Endothelial cell of umbilical vein (primary cell): ENCODE results near the gene C1orf174. TPM values are rescaled to one million over a fixed set of nuclear protein-coding genes. Genes with fewer than 3 reads are reported as not detected.

Experiments used
- BruUV-seq: library from RNA; stranded (reverse); fragments of 400-500 nt; replicated peaks from 2 replicates; lab custom pipeline; 2021; lab: Mats Ljungman, UMichigan
- CTCF ChIA-PET: fragments of 300-600, 350-600 bp; sonication (Branson Sonifier 250); formaldehyde crosslinking; loops from one replicate; lab custom pipeline; 2021; ENCODE audit warnings: antibody characterized with exemption, inconsistent platforms; lab: Charles Lee
- POLR2A ChIA-PET: fragments of 300-600, 350-600 bp; sonication (Branson Sonifier 250); formaldehyde crosslinking; loops from one replicate; lab custom pipeline; 2021; ENCODE audit warnings: antibody characterized with exemption, inconsistent platforms; lab: Charles Lee
- DNase-seq: peaks from one replicate; pipeline ENCODE4 v3.0.0-alpha.2; 2011; ENCODE audit warnings: low read depth, low spot score
- FAIRE-seq: peaks from 2 replicates; lab custom pipeline; 2011; peaks lifted over from hg19 to GRCh38; lab: Jason Lieb, UNC
- H2AFZ ChIP-seq: 2 replicates; pipeline ENCODE4 v1.6.0; 2012; ENCODE audit warnings: low read depth, low read length, control low read depth, inconsistent platforms
- H3K27ac ChIP-seq: 2 replicates; pipeline ENCODE4 v1.5.1; 2011; ENCODE audit warnings: low read depth, mild to moderate bottlenecking, control low read depth, low read length, moderate library complexity; ENCODE audit not compliant: insufficient read depth
- H3K27me3 ChIP-seq, 2 experiments: 2 replicates each; pipeline versions ENCODE4 v1.6.0 to v1.6.1; 2011; ENCODE audit warnings: low read length in 2 of 2, mixed read lengths in 1 of 2; ENCODE audit not compliant: control insufficient read depth in 2 of 2, insufficient read depth in 2 of 2
- H3K36me3 ChIP-seq, 2 experiments: 2 replicates in 1 of 2; 3 replicates in 1 of 2; pipeline ENCODE4 v1.5.1; 2011; ENCODE audit warnings: low read length in 2 of 2, mild to moderate bottlenecking in 1 of 2, moderate library complexity in 1 of 2; ENCODE audit not compliant: control insufficient read depth in 2 of 2, insufficient read depth in 2 of 2; ENCODE audit errors: extremely low read depth in 1 of 2
- H3K4me1 ChIP-seq: 3 replicates; pipeline ENCODE4 v1.5.1; 2011; ENCODE audit warnings: mild to moderate bottlenecking, low read length; ENCODE audit not compliant: control insufficient read depth, insufficient read depth; ENCODE audit errors: extremely low read depth
- H3K4me2 ChIP-seq: 2 replicates; pipeline ENCODE4 v1.6.1; 2011; ENCODE audit warnings: low read length, control low read depth, mixed read lengths; ENCODE audit not compliant: insufficient read depth
- H3K4me3 ChIP-seq, 3 experiments: fragments of 200-600 bp in 1 of 3; sonication (generic), shearing (Covaris generic) in 1 of 3; replicated peaks in 1 of 3; 2 replicates each; pipeline ENCODE4 v1.5.1; 2011 to 2016; ENCODE audit warnings: control low read depth in 3 of 3, low read length in 3 of 3, mild to moderate bottlenecking in 2 of 3, inconsistent platforms in 1 of 3, low read depth in 1 of 3, moderate library complexity in 1 of 3; ENCODE audit not compliant: insufficient read depth in 1 of 3
- H3K79me2 ChIP-seq: 2 replicates; pipeline ENCODE4 v1.6.0; 2012; ENCODE audit warnings: low read length, inconsistent platforms; ENCODE audit not compliant: control insufficient read depth, insufficient read depth
- H3K9ac ChIP-seq: replicated peaks from 2 replicates; pipeline ENCODE3; 2011; ENCODE audit warnings: low read length, control low read depth; ENCODE audit not compliant: insufficient read depth; ENCODE audit errors: extremely low read depth
- H3K9me1 ChIP-seq: replicated peaks from 3 replicates; pipeline ENCODE4 v1.6.0; 2011; ENCODE audit warnings: mild to moderate bottlenecking, low read length; ENCODE audit not compliant: control insufficient read depth, insufficient read depth; ENCODE audit errors: extremely low read depth
- H3K9me3 ChIP-seq: replicated peaks from 2 replicates; pipeline ENCODE4 v1.5.1; 2012; ENCODE audit warnings: low read length, inconsistent platforms; ENCODE audit not compliant: control insufficient read depth, insufficient read depth
- H4K20me1 ChIP-seq: replicated peaks from 2 replicates; pipeline ENCODE3; 2011; ENCODE audit warnings: mild to moderate bottlenecking, low read length; ENCODE audit not compliant: control insufficient read depth, insufficient read depth; ENCODE audit errors: extremely low read depth
- CTCF ChIP-seq, 2 donors: IDR thresholded peaks; 1 replicate in 1 of 2; 2 replicates in 1 of 2; pipeline ENCODE4 v1.5.1; 2011; ENCODE audit warnings: low read length in 2 of 2, mild to moderate bottlenecking in 2 of 2, moderate library complexity in 2 of 2, control low read depth in 1 of 2, inconsistent platforms in 1 of 2, low read depth in 1 of 2; ENCODE audit not compliant: insufficient read depth in 1 of 2; ENCODE audit errors: extremely low read depth in 1 of 2
- FOS ChIP-seq: IDR thresholded peaks from 2 replicates; pipeline ENCODE4 v1.6.1; 2011; ENCODE audit warnings: mild to moderate bottlenecking, low read length, moderate library complexity, borderline replicate concordance; ENCODE audit not compliant: insufficient read depth
- JUN ChIP-seq: IDR thresholded peaks from 2 replicates; pipeline ENCODE4 v1.6.1; 2011; ENCODE audit warnings: borderline replicate concordance, low read depth; ENCODE audit not compliant: insufficient read length, insufficient read depth
- MYC ChIP-seq: IDR thresholded peaks from one replicate; pipeline ENCODE4 v1.6.1; 2011; ENCODE audit warnings: mild to moderate bottlenecking, low read depth, low read length
- POLR2A ChIP-seq: IDR thresholded peaks from 2 replicates; pipeline ENCODE4 v1.6.1; 2012; ENCODE audit warnings: low read depth, mild to moderate bottlenecking, control low read depth, low read length
- POLR2AphosphoS5 ChIP-seq: IDR thresholded peaks from 2 replicates; pipeline ENCODE4 v1.6.1; 2012; ENCODE audit warnings: low read depth, mild to moderate bottlenecking, control low read depth, low read length, moderate library complexity; ENCODE audit not compliant: insufficient read depth
- dilution Hi-C: fragments of 300-500 bp; cut with MboI; formaldehyde crosslinking; loops from one replicate; pipeline ENCODE4 v1.15.0; 2019; ENCODE audit warnings: low sequenced_read_pairs; ENCODE audit not compliant: extremely low pct_ligation_motif_present
- intact Hi-C: fragments of 100-400 bp; cut with micrococcal nuclease; formaldehyde crosslinking; loops from one replicate; pipeline ENCODE4 v1.10.0; 2022
- polyA plus RNA-seq, 4 experiments: library from polyadenylated mRNA; depleted of rRNA in 3 of 4; stranded (reverse) in 3 of 4; unstranded in 1 of 4; fragments of >200 nt; gene quantifications; 2 replicates each; pipeline versions ENCODE4 v1.2.1 to v1.2.3, GENCODE V29; 2011 to 2012; ENCODE audit warnings: missing spikeins in 1 of 4
- total RNA-seq: library from RNA; stranded (reverse); gene quantifications from 2 replicates; pipeline ENCODE4 v1.2.3, GENCODE V29; 2021

Gene C1orf174
- total and polyA plus RNA-seq, 2 donors (not counting 3 experiments of a cell fraction or from before 2014, with no cell fraction given) = 28.0 to 31.7 TPM

GRCh38 chr1:3944578-3945125, 44.6 kb upstream of the C1orf174 start:
- Histone ChIP-seq H3K79me2 (no peaks in the 10 kb centered on the region), H3K9ac (no peak overlapping the region), H3K9me1 (no peaks in the 10 kb centered on the region), H2AFZ (no peak overlapping the region), H3K27ac (no peak overlapping the region), H3K36me3 (no peaks in the 10 kb centered on the region), H3K4me1 (no peaks in the 10 kb centered on the region), H3K4me2 (no peak overlapping the region), H3K9me3 (no peaks in the 10 kb centered on the region), H4K20me1 (no peaks in the 10 kb centered on the region), H3K4me3 (no peak overlapping the region), H3K27me3 (no peaks in the 10 kb centered on the region)
- ChIA-PET CTCF (no interaction called here), POLR2A (no interaction called here)
- no peak for TF ChIP-seq FOS
- no peak for TF ChIP-seq POLR2AphosphoS5
- TF ChIP-seq MYC = no peak
- no peak for TF ChIP-seq JUN
- no peak for TF ChIP-seq POLR2A
- no peak for TF ChIP-seq CTCF (IDR thresholded peaks at IDR 0.05; ENCODE audit: extremely low read depth in 1 of 2, insufficient read depth in 1 of 2, low read depth in 1 of 2, low read length in 2 of 2)
- DNase-seq (no peak), FAIRE-seq (no peak)
- no TSS peak for BruUV-seq
- dilution Hi-C loops = no loop called here
- intact Hi-C loops = no loop called here
